ENCODE measurements around the gene PLEKHO2. TPM values are rescaled to one million over a fixed set of nuclear protein-coding genes. Genes with fewer than 3 reads are reported as not detected.
"Not testable (repeated sequence)": the region's sequence is repeated elsewhere in the genome, so short reads cannot be mapped to it uniquely, and the experiment has no call there.

The PLEKHO2 gene
- total and polyA plus RNA-seq, 2 of the 8 experiments (the other 6 are each of a cell fraction or from before 2014, with no cell fraction given), result 16.9 to 20.1 TPM

DNA sequence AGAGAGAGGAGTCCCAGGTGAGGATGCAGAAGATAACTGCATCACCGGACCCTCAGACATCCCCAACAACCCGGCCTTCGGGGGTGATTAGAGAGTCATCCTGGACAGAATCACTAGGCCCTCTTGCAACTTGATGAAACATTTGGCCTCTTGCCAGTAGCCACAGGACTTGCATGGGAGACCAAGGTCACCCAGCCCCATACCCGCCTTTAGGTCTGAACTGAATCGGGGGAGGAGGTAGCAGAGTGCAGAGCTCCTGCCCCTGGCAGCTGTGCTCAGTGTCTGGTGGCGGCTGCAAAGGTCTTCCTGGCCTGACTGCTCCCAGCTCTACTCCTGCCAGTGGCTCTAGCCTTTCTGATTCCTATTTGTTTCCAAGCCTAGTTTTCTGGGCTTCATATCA, 28.6 kb upstream of the PLEKHO2 start (continued):
- TF ChIP-seq GTF2F1 (IDR thresholded peaks at IDR 0.05; ENCODE audit: borderline replicate concordance, low read depth, low read length) (no peak), RXRA (IDR thresholded peaks at IDR 0.05; ENCODE audit: insufficient read depth, low read depth, low read length) (no peak), NRF1 (IDR thresholded peaks at IDR 0.05; ENCODE audit: low read depth, low read length) (no peak), RAD21 (IDR thresholded peaks at IDR 0.05 in 1 of 2, conservative IDR thresholded peaks at IDR 0.05 in 1 of 2; ENCODE audit: low read depth in 2 of 2, low read length in 2 of 2) (no peak), RFX5 (IDR thresholded peaks at IDR 0.05; ENCODE audit: borderline replicate concordance, low read depth, low read length) (no peak), E2F6 (IDR thresholded peaks at IDR 0.05) (no peak), ZNF274 (IDR thresholded peaks at IDR 0.05; ENCODE audit: borderline replicate concordance, extremely low read depth, low read length) (no peak), GABPA (IDR thresholded peaks at IDR 0.05; ENCODE audit: borderline replicate concordance, insufficient read depth, low read length) (no peak)

DNA sequence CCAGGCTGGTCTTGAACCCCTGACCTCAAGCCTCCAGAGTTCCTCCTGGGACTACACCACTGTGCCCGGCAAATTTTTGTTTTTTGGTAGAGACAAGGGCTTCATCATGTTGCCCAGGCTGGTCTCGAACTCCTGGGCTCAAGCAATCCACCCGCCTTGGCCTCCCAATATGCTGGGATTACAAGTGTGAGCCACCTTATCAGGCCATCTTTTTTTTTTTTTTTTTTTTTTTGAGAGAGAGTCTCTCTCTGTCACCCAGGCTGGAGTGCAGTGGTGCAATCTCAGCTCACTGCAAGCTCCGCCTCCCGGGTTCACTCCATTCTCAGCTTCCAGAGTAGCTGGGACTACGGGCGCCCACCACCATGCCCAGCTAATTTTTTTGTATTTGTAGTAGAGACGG, 27.4 kb upstream of the PLEKHO2 start:
- FAIRE-seq; H3K56ac ChIP-seq (replicated peaks; ENCODE audit: insufficient read length, low read depth, low read length); H3K27ac ChIP-seq (ENCODE audit: low read depth, low read length); H2BK20ac ChIP-seq (ENCODE audit: low read length); H3K14ac ChIP-seq (ENCODE audit: insufficient read length); H3K23ac ChIP-seq (ENCODE audit: insufficient read length); H4K8ac ChIP-seq (ENCODE audit: extremely low read depth, insufficient read depth, low read length); H2AFZ ChIP-seq (ENCODE audit: low read length); H3K18ac ChIP-seq (ENCODE audit: extremely low read depth, low read length); H2BK5ac ChIP-seq (ENCODE audit: low read depth, low read length); H3K4me3 ChIP-seq (ENCODE audit: extremely low read depth in 1 of 4, insufficient read depth in 2 of 4, low read depth in 3 of 4, low read length in 4 of 4); H3K4me2 ChIP-seq (ENCODE audit: insufficient read depth in 1 of 2, low read depth in 2 of 2, low read length in 2 of 2); H2BK12ac ChIP-seq (ENCODE audit: low read depth, low read length); H3K4ac ChIP-seq (replicated peaks; ENCODE audit: insufficient read length, low read depth, low read length); H4K91ac ChIP-seq (replicated peaks; ENCODE audit: insufficient read length, low read length); H3K79me2 ChIP-seq (ENCODE audit: control insufficient read depth in 1 of 2, insufficient read depth in 2 of 2, low read length in 2 of 2); H3K9ac ChIP-seq (replicated peaks in 1 of 4; ENCODE audit: extremely low read depth in 1 of 4, low read depth in 3 of 4, low read length in 3 of 4); H3K23me2 ChIP-seq (ENCODE audit: low read depth, low read length); H4K20me1 ChIP-seq (replicated peaks in 1 of 2; ENCODE audit: control insufficient read depth in 1 of 2, insufficient read depth in 2 of 2, low read length in 2 of 2); H2AK5ac ChIP-seq (ENCODE audit: low read depth, low read length); DNase-seq (ENCODE audit: low read depth in 1 of 2, low spot score in 2 of 2); H3K79me1 ChIP-seq (ENCODE audit: low read depth, low read length); H3K9me3 ChIP-seq (ENCODE audit: insufficient read depth in 2 of 2, low read depth in 1 of 2, low read length in 1 of 2); H4K5ac ChIP-seq (ENCODE audit: insufficient read length, low read depth, low read length); H3K27me3 ChIP-seq (replicated peaks in 1 of 4; ENCODE audit: control insufficient read depth in 3 of 4, extremely low read depth in 1 of 4, insufficient read depth in 3 of 4, low read length in 3 of 4); H2BK15ac ChIP-seq (ENCODE audit: low read length); H2BK120ac ChIP-seq (replicated peaks; ENCODE audit: low read depth, low read length): not testable (repeated sequence)
- peaks cover 9 to 29% (median 23%) of the 10 kb centered on the region in 4 experiments for H3K36me3 ChIP-seq (ENCODE audit: control insufficient read depth in 2 of 4, insufficient read depth in 4 of 4, low read length in 3 of 4)
- ChIA-PET CTCF (ENCODE audit: partially characterized antibody) (interaction anchor here (0.9 to 25.0 kb wide), 4 partner anchors 9 to 65 kb away, joined by 3 to 883 read pairs (median 6); no protein-coding TSS in a partner anchor), POLR2A (ENCODE audit: partially characterized antibody) (interaction anchor here (0.7 to 24.9 kb wide), 16 partner anchors 3 to 370 kb away, joined by 3 to 748 read pairs (median 4); partner anchors contain the start of genes PIF1, PLEKHO2 and RBPMS2)
- peaks cover 17 to 30% (median 22%) of the 10 kb centered on the region in 4 experiments for H3K4me1 ChIP-seq (replicated peaks in 1 of 4; ENCODE audit: control insufficient read depth in 3 of 4, insufficient read depth in 4 of 4, low read length in 3 of 4)
- 95% methylated on average over 8 of the region's 8 CpGs; no CpG with 5 or more reads in 1 of the 2 experiments for WGBS, 2 experiments (ENCODE audit: extremely low coverage in 1 of 2, insufficient coverage in 1 of 2, insufficient read length in 1 of 2, insufficient replicate concordance in 2 of 2, low coverage in 1 of 2, low lambda C conversion rate in 2 of 2, missing lambda C conversion rate in 1 of 2)

Data from H1 (cell line).